ENCODE data around the gene CYP24A1.

GRCh38 chr20:54119744-54120143 lies 54.0 kb downstream of the CYP24A1 start:
- no peak for TF ChIP-seq POLR2A (IDR thresholded peaks at IDR 0.05)
- TF ChIP-seq CTCF (IDR thresholded peaks at IDR 0.05) = no peak

Measured in prostate gland (tissue), 2 donors.